Tibial artery (tissue), 4 donors: ENCODE data around the gene OR5H1.

ENCODE experiments used
- DNase-seq, 2 donors: peaks; one replicate each; pipeline ENCODE4 v3.0.0-alpha.2; 2019
- H3K27ac ChIP-seq, 2 donors: fragments of 200-600 bp; sonication (generic) in 1 of 2; 1 replicate in 1 of 2; 2 replicates in 1 of 2; pipeline ENCODE4 v1.5.1; 2018 to 2019; ENCODE audit warnings: mild to moderate bottlenecking in 1 of 2
- H3K27me3 ChIP-seq, 2 donors: fragments of 200-600 bp; sonication (generic) in 1 of 2; one replicate each; pipeline versions ENCODE4 v1.5.1 to v1.6.0; 2016 to 2019
- H3K36me3 ChIP-seq, 3 donors: fragments of 200-600 bp; sonication (generic) in 2 of 3; one replicate each; pipeline ENCODE4 v1.5.1; 2016 to 2019; ENCODE audit warnings: mild to moderate bottlenecking in 2 of 3
- H3K4me1 ChIP-seq, 4 donors: fragments of 200-600 bp; sonication (generic) in 2 of 4; 1 replicate in 3 of 4; 2 replicates in 1 of 4; pipeline ENCODE4 v1.5.1; 2016 to 2019
- H3K4me3 ChIP-seq, 2 donors: fragments of 200-600 bp; sonication (generic) in 1 of 2; 1 replicate in 1 of 2; 2 replicates in 1 of 2; pipeline ENCODE4 v1.5.1; 2018 to 2019; ENCODE audit warnings: mild to moderate bottlenecking in 2 of 2
- H3K9me3 ChIP-seq, 3 donors: fragments of 200-600 bp; sonication (generic) in 1 of 3; one replicate each; pipeline ENCODE4 v1.5.1; 2016 to 2019
- CTCF ChIP-seq, 2 experiments: fragments of 200-600 bp in 1 of 2; fragments of 450-650 bp in 1 of 2; IDR thresholded peaks; one replicate each; pipeline ENCODE4 v1.5.1; 2017 to 2019; ENCODE audit warnings: antibody characterized with exemption in 2 of 2, mild to moderate bottlenecking in 1 of 2, moderate library complexity in 1 of 2
- intact Hi-C: fragments of 100-400 bp; cut with DNase I; formaldehyde crosslinking; loops from one replicate; pipeline ENCODE4 v1.15.0; 2023; ENCODE audit warnings: low total_unique reads

Gene OR5H1

GRCh38 chr3:98171071-98171470, 40.5 kb downstream of the OR5H1 start:
- no peak for TF ChIP-seq CTCF (IDR thresholded peaks at IDR 0.05)
- Histone ChIP-seq H3K27ac (no peak overlapping the region), H3K4me3 (no peak overlapping the region), H3K9me3 (no peaks in the 10 kb centered on the region), H3K36me3 (no peaks in the 10 kb centered on the region), H3K27me3 (no peaks in the 10 kb centered on the region), H3K4me1 (no peaks in the 10 kb centered on the region)
- intact Hi-C loops: no loop called here
- DNase-seq: no peak

GRCh38 chr3:98172621-98173020, 42.1 kb downstream of the OR5H1 start:
- no peak overlapping the region for H3K4me3 ChIP-seq
- no peaks in the 10 kb centered on the region for H3K27me3 ChIP-seq
- no peak overlapping the region for H3K27ac ChIP-seq
- TF ChIP-seq CTCF (IDR thresholded peaks at IDR 0.05): no peak
- no peaks in the 10 kb centered on the region for H3K9me3 ChIP-seq
- no peak for DNase-seq
- no peaks in the 10 kb centered on the region for H3K4me1 ChIP-seq
- H3K36me3 ChIP-seq: no peaks in the 10 kb centered on the region
- intact Hi-C loops: no loop called here

GRCh38 chr3:98180319-98180890, 49.9 kb downstream of the OR5H1 start:
- no peak for TF ChIP-seq CTCF (IDR thresholded peaks at IDR 0.05)
- H3K36me3 ChIP-seq: no peaks in the 10 kb centered on the region
- H3K27ac ChIP-seq: no peak overlapping the region
- H3K9me3 ChIP-seq: no peaks in the 10 kb centered on the region
- no peaks in the 10 kb centered on the region for H3K4me1 ChIP-seq
- no peak for DNase-seq
- no peaks in the 10 kb centered on the region for H3K27me3 ChIP-seq
- intact Hi-C loops: no loop called here
- H3K4me3 ChIP-seq: no peak overlapping the region

GRCh38 chr3:98182196-98182595, 51.7 kb downstream of the OR5H1 start:
- intact Hi-C loops: no loop called here
- TF ChIP-seq CTCF (IDR thresholded peaks at IDR 0.05): no peak
- H3K36me3 ChIP-seq: no peaks in the 10 kb centered on the region
- no peak overlapping the region for H3K4me3 ChIP-seq
- no peaks in the 10 kb centered on the region for H3K27me3 ChIP-seq
- H3K9me3 ChIP-seq: no peaks in the 10 kb centered on the region
- H3K4me1 ChIP-seq: no peaks in the 10 kb centered on the region
- no peak overlapping the region for H3K27ac ChIP-seq
- no peak for DNase-seq

- intact Hi-C loops: no loop called here
- Histone ChIP-seq H3K36me3 (no peaks in the 10 kb centered on the region), H3K9me3 (no peaks in the 10 kb centered on the region), H3K4me1 (no peaks in the 10 kb centered on the region), H3K27ac (no peak overlapping the region), H3K4me3 (no peak overlapping the region), H3K27me3 (no peaks in the 10 kb centered on the region)
- DNase-seq: no peak
- no peak for TF ChIP-seq CTCF (IDR thresholded peaks at IDR 0.05)
Observed at GRCh38 chr3:98185180-98185579, 54.7 kb downstream of the OR5H1 start.
